A549 (cell line): ENCODE measurements around the gene CMYA5. TPM values are rescaled to one million over a fixed set of nuclear protein-coding genes. Genes with fewer than 3 reads are reported as not detected.

Source experiments
- ATAC-seq, 2 experiments: fragments of 200-7000 bp in 1 of 2; fragments of >200 bp in 1 of 2; cut with Nextera tagmentation in 1 of 2; cut with Tn5 transposase in 1 of 2; 3 replicates each; pipeline versions ENCODE4 v1.8.0 to v1.9.1; 2018 to 2020; ENCODE audit warnings: mild to moderate bottlenecking in 1 of 2, moderate library complexity in 1 of 2
- CTCF ChIA-PET: fragments of 300-600 bp; sonication (Branson Sonifier 250); formaldehyde crosslinking; extraction: SDS; loops from one replicate; lab custom pipeline; 2021; ENCODE audit warnings: antibody characterized with exemption, inconsistent platforms; lab: Yijun Ruan, JAX
- POLR2A ChIA-PET: fragments of 350-600 bp; formaldehyde crosslinking; extraction: SDS; loops from one replicate; lab custom pipeline; 2021; ENCODE audit warnings: antibody characterized with exemption, inconsistent platforms; lab: Yijun Ruan, JAX
- DNase-seq, 2 experiments: peaks; one replicate each; pipeline versions ENCODE4 v3.0.0 to v3.0.0-alpha.2; 2011 to 2016; ENCODE audit warnings: low read depth in 1 of 2, low spot score in 1 of 2
- FAIRE-seq: peaks from 2 replicates; lab custom pipeline; 2011; peaks lifted over from hg19 to GRCh38; lab: Jason Lieb, UNC
- H3K27ac ChIP-seq, 2 experiments: fragments of >200 bp; sonication (Bioruptor Twin); formaldehyde crosslinking; 3 replicates each; pipeline ENCODE4 v1.5.1; 2016 to 2017
- H3K4me1 ChIP-seq: fragments of >200 bp; sonication (Bioruptor Twin); formaldehyde crosslinking; 3 replicates; pipeline ENCODE4 v1.6.1; 2016
- H3K4me2 ChIP-seq: fragments of >200 bp; sonication (Bioruptor Twin); formaldehyde crosslinking; 3 replicates; pipeline ENCODE4 v1.6.1; 2016
- H3K4me3 ChIP-seq: fragments of >200 bp; sonication (Bioruptor Twin); formaldehyde crosslinking; 3 replicates; pipeline ENCODE4 v1.5.1; 2016
- H3K9me3 ChIP-seq: fragments of >200 bp; sonication (Bioruptor Twin); formaldehyde crosslinking; 3 replicates; pipeline ENCODE4 v1.6.1; 2016
- CBX2 ChIP-seq: fragments of 200-600 bp; sonication (generic); IDR thresholded peaks from 2 replicates; pipeline ENCODE4 v1.6.1; 2016; ENCODE audit warnings: low read depth, mild to moderate bottlenecking, borderline replicate concordance
- CBX8 ChIP-seq: fragments of 200-600 bp; sonication (generic); IDR thresholded peaks from 2 replicates; pipeline ENCODE4 v1.6.1; 2016
- CEBPB ChIP-seq, 2 experiments: fragments of >200 bp in 1 of 2; sonication (Bioruptor Twin) in 1 of 2; formaldehyde crosslinking in 1 of 2; IDR thresholded peaks; 2 replicates each; pipeline ENCODE4 v1.6.1; 2012 to 2016
- CHD2 ChIP-seq: fragments of 150-350 bp; IDR thresholded peaks from 2 replicates; pipeline ENCODE4 v1.6.1; 2014; ENCODE audit warnings: low read length; ENCODE audit not compliant: partially characterized antibody
- CHD4 ChIP-seq: fragments of 200-600 bp; sonication (generic); IDR thresholded peaks from 2 replicates; pipeline ENCODE4 v1.6.1; 2016; ENCODE audit warnings: antibody characterized with exemption, mild to moderate bottlenecking, borderline replicate concordance
- E2F6 ChIP-seq: IDR thresholded peaks from 2 replicates; pipeline ENCODE4 v1.6.1; 2012; ENCODE audit warnings: low read depth, borderline replicate concordance
- EHMT2 ChIP-seq: fragments of 200-600 bp; sonication (generic); IDR thresholded peaks from 2 replicates; pipeline ENCODE4 v1.6.1; 2016; ENCODE audit warnings: antibody characterized with exemption, low read depth, mild to moderate bottlenecking, moderate library complexity
- HES2 ChIP-seq: fragments of >200 bp; sonication (Bioruptor Twin); formaldehyde crosslinking; IDR thresholded peaks from 2 replicates; pipeline ENCODE4 v1.6.1; 2016
- HMGXB4 ChIP-seq: fragments of 250-450 bp; sonication (Bioruptor Pico); IDR thresholded peaks from 2 replicates; pipeline ENCODE4 v1.5.0; 2021; ENCODE audit warnings: mild to moderate bottlenecking, moderate library complexity, borderline replicate concordance
- HOXB13 ChIP-seq: fragments of 250-450 bp; sonication (Bioruptor Pico); IDR thresholded peaks from 2 replicates; pipeline ENCODE4 v1.5.0; 2020; ENCODE audit warnings: low read depth, mild to moderate bottlenecking, moderate library complexity
- JUN ChIP-seq, 2 experiments: fragments of >200 bp; sonication (Bioruptor Twin); formaldehyde crosslinking; IDR thresholded peaks; 2 replicates in 1 of 2; 3 replicates in 1 of 2; pipeline ENCODE4 v1.6.1; 2016 to 2017
- JUNB ChIP-seq: fragments of >200 bp; sonication (Bioruptor Twin); formaldehyde crosslinking; IDR thresholded peaks from 2 replicates; pipeline ENCODE4 v1.6.1; 2016
- KDM1A ChIP-seq: fragments of 200-600 bp; sonication (generic); IDR thresholded peaks from 2 replicates; pipeline ENCODE4 v1.6.1; 2016; ENCODE audit warnings: low read depth, mild to moderate bottlenecking
- MAFK ChIP-seq: fragments of 450-650 bp; IDR thresholded peaks from 2 replicates; pipeline ENCODE4 v1.6.1; 2014; ENCODE audit not compliant: partially characterized antibody
- MAX ChIP-seq: IDR thresholded peaks from 2 replicates; pipeline ENCODE4 v1.6.1; 2012
- MYC ChIP-seq: IDR thresholded peaks from 2 replicates; pipeline ENCODE4 v1.6.1; 2012; ENCODE audit warnings: mild to moderate bottlenecking, inconsistent platforms, low read length, improper control_type of control experiment, borderline replicate concordance
- NPAS2 ChIP-seq: fragments of 250-450 bp; sonication (Bioruptor Pico); IDR thresholded peaks from 2 replicates; pipeline ENCODE4 v1.8.0; 2022; ENCODE audit warnings: mild to moderate bottlenecking, moderate library complexity, borderline replicate concordance
- NR3C1 ChIP-seq: fragments of >200 bp; sonication (Bioruptor Twin); formaldehyde crosslinking; IDR thresholded peaks from 3 replicates; pipeline ENCODE4 v1.6.1; 2017
- PHF8 ChIP-seq: fragments of 200-600 bp; sonication (generic); IDR thresholded peaks from 2 replicates; pipeline ENCODE4 v1.6.1; 2016; ENCODE audit warnings: low read depth, mild to moderate bottlenecking, antibody characterized with exemption, moderate library complexity, borderline replicate concordance
- POLR2A ChIP-seq: IDR thresholded peaks from 2 replicates; pipeline ENCODE4 v1.6.1; 2012; ENCODE audit warnings: mild to moderate bottlenecking, low read length
- RARB ChIP-seq: fragments of 250-450 bp; sonication (Bioruptor Pico); IDR thresholded peaks from 2 replicates; pipeline ENCODE4 v1.8.0; 2021; ENCODE audit warnings: mild to moderate bottlenecking, moderate library complexity
- SMC3 ChIP-seq: fragments of >200 bp; sonication (Bioruptor Twin); formaldehyde crosslinking; IDR thresholded peaks from 3 replicates; pipeline ENCODE4 v1.6.1; 2018; ENCODE audit warnings: inconsistent platforms
- SREBF2 ChIP-seq: fragments of 450-650 bp; IDR thresholded peaks from 2 replicates; pipeline ENCODE4 v1.6.1; 2014; ENCODE audit warnings: mild to moderate bottlenecking, moderate library complexity
- TFCP2L1 ChIP-seq: fragments of 250-450 bp; sonication (Bioruptor Pico); IDR thresholded peaks from 2 replicates; pipeline ENCODE4 v1.5.0; 2021; ENCODE audit warnings: mild to moderate bottlenecking
- TP53 ChIP-seq: fragments of 250-450 bp; sonication (Bioruptor Pico); IDR thresholded peaks from 2 replicates; pipeline ENCODE4 v1.5.0; 2021; ENCODE audit warnings: mild to moderate bottlenecking, moderate library complexity
- USF2 ChIP-seq: fragments of 450-650 bp; IDR thresholded peaks from 2 replicates; pipeline ENCODE4 v1.6.1; 2014; ENCODE audit warnings: antibody characterized with exemption
- ZFP36 ChIP-seq: fragments of 450-650 bp; IDR thresholded peaks from 2 replicates; pipeline ENCODE4 v1.6.1; 2014; ENCODE audit warnings: borderline replicate concordance; ENCODE audit not compliant: partially characterized antibody
- ZNF302 ChIP-seq: fragments of 250-450 bp; sonication (Bioruptor Pico); IDR thresholded peaks from 2 replicates; pipeline ENCODE4 v1.9.0; 2021; ENCODE audit warnings: inconsistent platforms, mild to moderate bottlenecking, moderate library complexity
- ZSCAN20 ChIP-seq: fragments of 250-450 bp; sonication (Bioruptor Pico); IDR thresholded peaks from 2 replicates; pipeline ENCODE4 v1.8.0; 2022; ENCODE audit warnings: mild to moderate bottlenecking, moderate library complexity
- WGBS: methylation state at CpG from one replicate; pipeline ENCODE4 v1.1.6; 2017; ENCODE audit errors: missing lambda C conversion rate; 5-methylcytosine and 5-hydroxymethylcytosine counted together
- polyA plus RNA-seq, 4 experiments: library from polyadenylated mRNA; depleted of rRNA in 3 of 4; stranded (reverse); fragments of >200 nt; fragmentation: RNase III in 1 of 4; extraction: RNeasy Plus Mini Kit Qiagen cat#74134 plus additional on column Dnase treatment in 1 of 4; gene quantifications; 2 replicates in 3 of 4; 3 replicates in 1 of 4; pipeline ENCODE4 v1.2.3, GENCODE V29; 2011 to 2017

Gene CMYA5
- polyA plus RNA-seq, 2 of the 4 experiments (the other 2 are of a cell fraction): 0.10 to 0.61 TPM

GRCh38 chr5:79694183-79694582 is 4.5 kb downstream of the CMYA5 start:
- ChIA-PET CTCF (interaction anchor here (0.5 to 3.2 kb wide), 3 partner anchors 10 to 791 kb away, joined by 4 to 13 read pairs (median 4); no protein-coding TSS in a partner anchor), POLR2A (no interaction called here)
- TF ChIP-seq RARB (CRISPR knock-in tag) (no peak), NPAS2 (no peak), ZSCAN20 (CRISPR knock-in tag) (no peak), KDM1A (no peak), MYC (no peak), CHD4 (no peak), JUN (IDR thresholded peaks at IDR 0.05) (no peak), USF2 (no peak), NR3C1 (no peak), CBX2 (no peak), CHD2 (no peak), MAX (no peak), E2F6 (no peak), TP53 (CRISPR knock-in tag) (no peak)
- no peak overlapping the region for H3K27ac ChIP-seq
- FAIRE-seq: no peak
- no peak for ATAC-seq
- H3K4me2 ChIP-seq: no peak overlapping the region
- 86% methylated on average over 1 of the region's 1 CpG for WGBS
- no peaks in the 10 kb centered on the region for H3K9me3 ChIP-seq
- DNase-seq: no peak
- no peaks in the 10 kb centered on the region for H3K4me1 ChIP-seq
- H3K4me3 ChIP-seq: no peak overlapping the region

- Histone ChIP-seq H3K4me2 (no peak overlapping the region), H3K9me3 (no peaks in the 10 kb centered on the region), H3K27ac (no peak overlapping the region), H3K4me3 (no peak overlapping the region)
- ATAC-seq: no peak
- no peak for DNase-seq
- 82% methylated on average over 1 of the region's 1 CpG for WGBS
- no peak for TF ChIP-seq PHF8
- TF ChIP-seq USF2: no peak
- no peak for TF ChIP-seq HMGXB4
- no peak for TF ChIP-seq SREBF2
- no peak for TF ChIP-seq MYC
- no peak for TF ChIP-seq RARB (CRISPR knock-in tag)
- no peak for TF ChIP-seq NPAS2
- no peak for TF ChIP-seq HOXB13
- TF ChIP-seq TP53 (CRISPR knock-in tag): no peak
- TF ChIP-seq, all 56 proteins: peak for 0
- POLR2A ChIA-PET: no interaction called here
- CTCF ChIA-PET: interaction anchor here (0.5 to 3.2 kb wide), 3 partner anchors 9 to 792 kb away, joined by 4 to 13 read pairs (median 4); no protein-coding TSS in a partner anchor
- no peak for FAIRE-seq
- H3K4me1 ChIP-seq: no peaks in the 10 kb centered on the region
Observed at GRCh38 chr5:79694652-79695051, 5.0 kb downstream of the CMYA5 start.

- Histone ChIP-seq H3K27ac (no peak overlapping the region), H3K4me2 (no peak overlapping the region), H3K4me3 (no peak overlapping the region), H3K9me3 (no peaks in the 10 kb centered on the region), H3K4me1 (no peaks in the 10 kb centered on the region)
- CTCF ChIA-PET: interaction anchor here (3.2 kb wide), 1 partner anchor 8 kb away, joined by 13 read pairs; no protein-coding TSS in a partner anchor
- POLR2A ChIA-PET: no interaction called here
- DNase-seq: no peak
- no peak for TF ChIP-seq EHMT2
- TF ChIP-seq CBX8: no peak
- TF ChIP-seq HES2: no peak
- TF ChIP-seq SREBF2: no peak
- TF ChIP-seq CEBPB (IDR thresholded peaks at IDR 0.05): no peak
- TF ChIP-seq ZNF302: no peak
- no peak for TF ChIP-seq MAFK
- TF ChIP-seq JUNB: no peak
- TF ChIP-seq CBX2: no peak
- no peak for TF ChIP-seq ZFP36
- no peak for TF ChIP-seq NPAS2
- no peak for TF ChIP-seq SMC3
- TF ChIP-seq TFCP2L1 (CRISPR knock-in tag): no peak
- no peak for TF ChIP-seq POLR2A
- no peak for TF ChIP-seq MYC
- no peak for ATAC-seq
- FAIRE-seq: no peak
- 83% methylated on average over 1 of the region's 1 CpG for WGBS
Observed at GRCh38 chr5:79695526-79695925, 5.9 kb downstream of the CMYA5 start.
